ENCODE measurements around the gene RECQL.

DNA sequence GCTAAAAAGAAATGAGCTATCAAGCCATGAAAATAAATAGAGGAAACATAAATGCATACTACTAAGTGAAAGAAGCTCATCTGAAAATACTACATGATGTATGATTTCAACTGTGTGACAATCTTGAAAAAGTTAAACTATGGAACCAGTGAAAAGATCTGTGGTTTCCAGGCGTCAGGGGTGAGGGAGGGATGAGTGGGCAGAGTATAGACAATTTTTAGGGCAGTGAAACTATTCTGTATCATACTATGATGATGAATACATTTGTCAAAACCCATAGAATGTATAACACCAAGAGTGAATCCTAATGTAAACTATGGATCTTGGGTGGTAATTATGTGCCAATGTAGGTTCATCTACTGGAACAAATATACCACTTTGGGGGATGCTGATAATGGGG lies 46.0 kb upstream of the RECQL start:
- no peak for TF ChIP-seq ZNF274 (IDR thresholded peaks at IDR 0.05; ENCODE audit: low read depth, low read length)
- no peak for TF ChIP-seq YY1 (IDR thresholded peaks at IDR 0.05; ENCODE audit: insufficient read depth, insufficient read length)

All from NT2/D1 (cell line).